SH-SY5Y (cell line): ENCODE measurements around the gene MAB21L1.

Experiments
- GATA2 ChIP-seq: IDR thresholded peaks from 2 replicates; pipeline ENCODE4 v1.6.1; 2011; ENCODE audit warnings: mild to moderate bottlenecking, low read depth, low read length
- GATA3 ChIP-seq: IDR thresholded peaks from 2 replicates; pipeline ENCODE4 v1.6.1; 2011; ENCODE audit warnings: low read depth, mild to moderate bottlenecking, low read length, moderate library complexity

GRCh38 chr13:35478271-35479037 lies 2.0 kb upstream of the MAB21L1 start:
- TF ChIP-seq GATA3 = no peak
- no peak for TF ChIP-seq GATA2
